DMS114 treated with DMSO at 0.1 percent for 48 hours (cell line): ENCODE measurements around the gene ACR.

Source experiments
- DNase-seq: peaks from one replicate; lab custom pipeline; 2025; ENCODE audit not compliant: unreplicated experiment; lab: John Stamatoyannopoulos, UW

The ACR gene

DNA sequence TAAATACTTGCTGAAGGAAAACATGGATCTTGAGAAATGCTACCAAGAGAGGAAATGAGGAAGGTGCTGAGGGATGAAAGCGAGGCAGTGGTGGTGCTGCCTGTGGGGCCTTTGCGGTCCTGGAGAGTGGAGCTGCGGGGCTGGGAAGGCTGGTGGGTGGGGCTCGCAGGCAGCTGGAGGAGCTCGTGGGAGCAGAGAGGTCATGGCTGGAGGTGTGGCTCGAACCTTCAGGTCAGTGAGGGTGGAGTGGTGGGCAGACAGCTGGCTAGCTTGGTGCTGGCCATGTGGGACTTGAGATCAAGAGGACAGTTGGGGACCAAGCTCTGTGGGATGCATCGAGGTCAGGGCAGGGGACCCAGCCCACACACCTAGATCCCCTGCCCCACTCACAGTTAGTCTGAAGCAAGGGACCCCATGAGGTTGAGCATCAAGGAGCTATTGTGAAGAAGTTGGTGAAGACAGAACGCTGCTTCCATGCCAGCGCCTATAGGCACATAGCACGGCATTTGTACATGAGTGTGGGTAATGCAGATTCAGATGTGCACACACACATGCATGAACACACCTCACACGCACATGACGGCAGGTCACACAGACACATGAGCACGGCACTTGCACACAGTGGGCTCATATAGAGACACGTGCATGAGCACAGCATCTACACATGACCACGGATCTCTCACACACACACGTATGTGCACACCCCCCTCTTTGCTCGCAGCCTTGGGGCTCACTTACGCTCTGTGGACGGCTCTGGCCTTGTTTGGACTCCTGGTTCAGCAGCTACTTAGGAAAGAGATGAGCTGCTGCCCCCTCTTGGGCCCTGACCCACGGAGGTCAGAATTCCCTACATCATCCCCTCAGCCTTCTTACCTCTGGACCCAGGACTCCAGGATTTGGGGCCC lies 34.9 kb upstream of the ACR start:
- no peak for DNase-seq

DNA sequence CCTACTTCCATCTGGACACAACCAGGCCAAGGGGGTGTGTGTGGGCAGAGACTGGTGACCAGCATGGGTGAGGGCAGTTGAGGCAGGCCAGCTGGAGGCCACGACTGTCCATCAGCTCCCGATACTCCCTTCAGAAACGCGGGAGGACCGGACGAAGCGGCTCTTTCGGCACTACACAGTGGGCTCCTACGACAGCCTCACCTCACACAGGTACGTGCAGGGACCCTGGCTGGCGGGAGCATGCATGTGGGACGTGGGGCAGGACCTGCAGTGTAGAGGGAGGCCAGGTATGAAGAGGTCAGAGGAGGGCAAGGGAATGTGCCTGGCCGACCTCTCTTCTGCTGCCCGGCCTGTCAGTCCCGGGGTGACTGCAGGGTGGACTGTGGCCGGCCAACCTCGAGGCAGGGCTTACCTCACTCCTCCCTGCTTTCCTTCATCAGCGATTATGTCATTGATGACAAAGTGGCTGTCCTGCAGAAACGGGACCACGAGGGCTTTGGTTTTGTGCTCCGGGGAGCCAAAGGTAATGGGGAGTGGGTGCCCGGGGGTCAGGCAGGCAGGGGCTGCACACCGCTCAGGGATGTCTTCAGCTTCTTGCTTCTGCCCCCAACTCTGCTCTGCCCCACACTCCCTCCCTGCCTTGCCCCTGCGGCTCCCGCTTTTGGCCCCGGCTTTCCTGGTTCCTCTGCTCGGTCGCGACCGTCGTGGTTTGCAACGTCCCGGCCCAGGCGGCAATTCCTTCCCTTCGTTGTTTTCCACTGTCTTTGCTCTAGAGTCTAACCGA lies 34.1 kb upstream of the ACR start:
- no peak for DNase-seq

DNA sequence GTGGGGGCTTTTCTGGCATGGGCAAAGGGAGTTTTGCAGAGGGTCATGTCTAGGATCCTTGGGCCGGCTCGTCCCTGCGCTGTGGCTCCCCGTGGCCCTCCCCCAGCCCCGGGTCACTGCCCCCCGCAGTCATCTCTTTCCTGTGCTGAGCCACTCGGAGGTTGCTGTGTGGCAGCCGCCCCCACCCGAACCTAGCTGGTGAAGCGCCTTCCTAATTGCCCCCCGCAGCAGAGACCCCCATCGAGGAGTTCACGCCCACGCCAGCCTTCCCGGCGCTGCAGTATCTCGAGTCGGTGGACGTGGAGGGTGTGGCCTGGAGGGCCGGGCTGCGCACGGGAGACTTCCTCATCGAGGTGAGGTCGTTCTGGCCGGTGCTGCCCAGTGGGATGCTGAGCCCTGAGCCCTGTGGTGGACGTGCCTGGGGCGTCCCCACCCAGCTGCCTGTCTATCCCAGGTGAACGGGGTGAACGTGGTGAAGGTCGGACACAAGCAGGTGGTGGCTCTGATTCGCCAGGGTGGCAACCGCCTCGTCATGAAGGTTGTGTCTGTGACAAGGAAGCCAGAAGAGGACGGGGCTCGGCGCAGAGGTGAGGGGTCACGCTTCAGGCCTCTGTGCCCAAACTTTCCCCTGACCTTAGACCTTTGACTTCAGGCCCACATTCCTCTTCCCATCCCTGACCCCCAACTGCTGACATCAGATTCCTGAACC lies 33.3 kb upstream of the ACR start:
- no peak for DNase-seq

DNA sequence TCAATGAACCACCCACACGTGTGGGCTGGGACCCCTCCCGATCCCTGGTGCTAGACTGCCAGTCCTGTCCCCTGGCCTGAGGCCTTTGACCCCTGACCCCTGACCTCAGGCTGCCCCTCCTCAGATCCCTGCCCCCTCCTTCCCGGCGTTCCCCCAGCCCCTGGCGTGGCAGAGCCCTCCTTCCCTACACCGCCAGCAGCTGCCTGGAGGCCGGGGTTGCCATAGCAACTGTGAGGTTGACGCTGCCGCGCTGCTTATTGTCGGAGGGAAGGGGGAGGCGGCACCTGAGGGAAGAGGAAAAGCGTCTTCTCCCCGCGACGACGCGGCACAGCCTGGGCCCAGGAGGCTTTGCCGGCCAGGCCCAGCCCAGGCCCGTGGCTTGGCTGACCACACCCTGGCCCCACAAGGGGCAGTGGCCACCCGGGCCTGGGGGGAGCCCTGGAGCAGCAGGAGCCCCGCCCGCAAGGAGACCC lies 32.7 kb upstream of the ACR start:
- DNase-seq: no peak

DNA sequence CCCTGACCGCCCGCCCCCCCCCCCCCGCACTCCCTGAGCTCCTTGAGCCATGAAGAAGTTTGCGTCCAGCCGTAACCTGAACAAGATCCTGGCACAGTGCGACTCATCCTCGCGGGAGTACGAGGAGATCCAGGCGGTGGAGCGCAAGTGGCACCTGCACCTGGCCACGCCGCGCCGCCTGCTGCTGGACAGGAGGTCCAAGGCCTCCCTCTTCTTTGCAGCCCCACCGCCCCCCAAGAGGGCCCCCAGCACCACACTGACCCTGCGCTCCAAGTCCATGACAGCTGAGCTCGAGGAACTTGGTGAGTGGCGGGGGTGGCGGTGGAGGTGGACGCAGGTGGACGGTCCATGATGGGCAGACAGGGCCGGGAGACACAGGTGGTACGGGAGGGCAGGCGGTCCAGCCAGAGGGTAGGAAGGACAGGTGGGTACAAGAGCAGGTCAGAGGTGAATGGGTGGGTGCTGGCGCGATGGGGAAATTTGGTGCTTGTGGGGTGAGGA lies 32.1 kb upstream of the ACR start:
- no peak for DNase-seq

DNA sequence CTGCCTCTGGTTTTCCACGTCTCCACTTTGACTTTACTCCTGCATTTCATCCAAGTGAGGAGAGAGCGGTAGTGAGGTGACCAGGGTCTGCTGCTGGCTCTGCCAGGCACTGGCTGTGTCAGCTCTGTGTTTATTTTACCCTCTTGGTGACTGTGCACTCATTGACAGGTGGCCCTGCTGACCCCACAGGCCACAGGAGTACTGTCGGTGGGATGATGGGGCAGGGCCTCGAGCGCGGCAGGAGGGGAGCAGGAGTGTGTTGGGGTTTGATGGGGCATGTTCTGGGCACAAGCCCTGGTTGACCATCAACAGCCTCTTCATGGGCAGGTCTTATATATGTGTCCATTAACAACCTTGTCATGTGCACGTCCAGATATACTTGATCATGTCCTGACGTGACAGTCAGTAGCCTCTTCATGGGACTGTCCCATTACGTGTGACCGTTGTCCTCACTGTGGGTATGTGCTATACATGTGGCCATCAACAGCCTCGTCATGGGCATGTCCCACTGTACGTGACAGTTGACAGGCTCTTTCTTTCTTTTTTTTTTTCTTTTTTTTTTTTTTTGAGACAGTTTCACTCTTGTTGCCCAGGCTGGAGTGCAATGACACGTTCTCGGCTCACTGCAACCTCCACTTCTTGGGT lies 31.4 kb upstream of the ACR start:
- no peak for DNase-seq

DNA sequence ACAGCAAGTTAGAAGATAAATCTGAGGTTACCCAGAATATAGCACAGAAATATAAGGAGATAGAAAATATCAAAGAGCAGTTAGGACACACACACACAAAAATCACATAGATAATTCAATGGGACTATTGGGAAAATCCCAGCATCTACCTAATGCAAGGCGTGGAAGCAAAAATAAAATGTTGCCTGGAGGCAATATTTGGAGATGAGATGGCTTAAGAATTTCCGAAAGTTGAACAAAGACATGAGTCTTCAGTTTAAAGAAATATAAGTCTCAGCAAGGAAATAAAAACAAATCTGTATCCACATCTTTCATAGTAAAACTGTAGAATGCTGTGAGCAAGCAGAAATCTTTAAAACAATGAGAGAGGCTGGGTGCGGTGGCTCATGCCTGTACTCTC lies 29.5 kb upstream of the ACR start:
- no peak for DNase-seq

DNA sequence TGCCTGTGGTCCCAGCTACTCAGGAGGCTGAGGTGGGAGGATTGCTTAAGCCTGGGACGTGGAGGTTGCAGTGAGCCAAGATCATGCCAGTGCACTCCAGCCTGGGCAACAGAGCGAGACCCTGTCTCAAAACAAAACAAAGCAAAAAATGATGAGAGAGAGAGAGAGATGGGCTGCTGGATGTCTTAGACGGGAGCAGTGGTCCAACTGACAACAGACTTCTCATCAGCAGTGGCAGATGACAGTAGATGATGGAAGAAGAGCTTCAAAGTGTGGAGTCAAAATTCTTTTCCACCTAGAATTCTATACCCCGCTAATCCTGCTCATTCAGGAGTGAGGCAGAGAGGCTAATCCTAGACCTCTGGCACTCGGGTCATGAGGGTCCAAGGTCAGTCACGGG lies 29.0 kb upstream of the ACR start:
- DNase-seq: no peak

DNA sequence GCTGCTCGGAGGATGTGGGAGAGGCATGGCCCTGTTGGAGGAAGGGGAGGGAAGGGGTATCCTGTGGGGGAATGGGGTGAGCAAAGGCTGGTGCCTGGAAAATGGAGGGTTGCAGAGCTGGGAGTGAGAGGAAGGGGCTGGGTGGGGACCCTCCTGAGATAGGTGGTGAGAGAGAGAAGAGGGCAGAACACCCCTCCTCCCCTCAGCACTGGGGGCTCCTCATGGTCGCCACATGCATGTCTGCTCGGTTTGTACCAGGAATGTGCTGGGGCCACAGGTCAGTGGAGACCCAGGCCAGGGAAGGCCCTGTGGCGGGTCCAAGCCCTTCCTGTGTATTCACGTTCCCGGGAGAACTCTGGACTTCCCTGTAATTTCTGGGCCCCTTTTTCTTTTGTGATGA lies 27.8 kb upstream of the ACR start:
- DNase-seq: no peak

DNA sequence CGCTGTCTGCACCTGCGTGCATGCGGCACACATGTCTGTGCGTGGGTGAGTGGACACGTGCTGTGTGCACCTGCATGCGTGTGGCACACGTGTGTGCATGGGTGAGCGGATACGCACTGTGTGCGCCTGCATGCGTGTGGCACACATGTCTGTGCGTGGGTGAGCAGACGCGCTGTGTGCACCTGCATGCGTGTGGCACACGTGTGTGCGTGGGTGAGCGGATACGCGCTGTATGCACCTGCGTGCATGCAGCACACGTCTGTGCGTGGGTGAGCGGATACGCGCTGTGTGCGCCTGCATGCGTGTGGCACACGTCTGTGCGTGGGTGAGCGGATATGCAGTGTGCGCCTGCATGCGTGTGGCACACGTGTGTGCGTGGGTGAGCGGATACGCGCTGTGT lies 27.1 kb upstream of the ACR start:
- DNase-seq: no peak

DNA sequence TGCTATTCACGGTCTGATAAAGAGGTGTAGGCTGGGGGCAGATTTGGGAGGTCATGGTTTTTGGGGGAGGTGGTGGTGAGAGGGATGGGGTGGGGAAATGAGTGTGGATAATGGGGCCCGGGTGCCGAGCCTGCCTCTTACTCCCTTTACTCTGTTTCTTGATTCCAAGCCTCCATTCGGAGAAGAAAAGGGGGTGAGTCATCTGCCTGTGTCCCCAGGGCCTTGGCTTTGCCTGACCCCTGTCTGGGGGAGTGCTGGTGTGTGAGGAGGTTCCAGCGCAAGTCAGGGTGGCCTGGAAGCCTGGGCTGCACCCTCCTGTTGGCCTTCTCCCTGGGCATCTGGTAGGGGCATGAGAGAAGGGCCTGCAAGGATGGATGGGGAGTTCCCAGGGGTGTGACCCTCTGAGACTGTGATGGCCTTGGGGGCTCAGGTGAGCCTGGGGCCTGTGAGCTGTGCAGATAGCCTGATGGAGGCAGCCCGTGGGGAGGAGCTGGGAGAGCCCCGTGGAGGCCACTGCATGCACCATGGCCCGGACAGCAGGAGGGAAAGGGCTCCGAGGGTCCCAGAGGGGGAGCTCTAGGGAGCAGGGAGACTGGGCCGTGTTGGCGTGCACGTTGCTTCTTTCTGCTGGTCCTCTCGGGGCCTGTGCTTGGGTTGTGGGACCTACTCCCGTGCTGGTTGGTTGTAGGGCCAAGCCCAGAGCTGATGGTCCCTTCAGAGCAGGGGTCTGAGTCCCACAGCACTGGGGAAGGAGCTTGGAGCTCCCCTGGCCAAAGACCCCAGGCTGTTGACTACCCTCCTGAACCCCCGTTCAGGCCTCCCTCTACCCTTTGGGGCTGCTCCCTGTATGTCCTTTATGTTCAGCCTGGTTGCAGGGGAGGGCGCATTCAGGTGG lies 26.3 kb upstream of the ACR start:
- DNase-seq: no peak

DNA sequence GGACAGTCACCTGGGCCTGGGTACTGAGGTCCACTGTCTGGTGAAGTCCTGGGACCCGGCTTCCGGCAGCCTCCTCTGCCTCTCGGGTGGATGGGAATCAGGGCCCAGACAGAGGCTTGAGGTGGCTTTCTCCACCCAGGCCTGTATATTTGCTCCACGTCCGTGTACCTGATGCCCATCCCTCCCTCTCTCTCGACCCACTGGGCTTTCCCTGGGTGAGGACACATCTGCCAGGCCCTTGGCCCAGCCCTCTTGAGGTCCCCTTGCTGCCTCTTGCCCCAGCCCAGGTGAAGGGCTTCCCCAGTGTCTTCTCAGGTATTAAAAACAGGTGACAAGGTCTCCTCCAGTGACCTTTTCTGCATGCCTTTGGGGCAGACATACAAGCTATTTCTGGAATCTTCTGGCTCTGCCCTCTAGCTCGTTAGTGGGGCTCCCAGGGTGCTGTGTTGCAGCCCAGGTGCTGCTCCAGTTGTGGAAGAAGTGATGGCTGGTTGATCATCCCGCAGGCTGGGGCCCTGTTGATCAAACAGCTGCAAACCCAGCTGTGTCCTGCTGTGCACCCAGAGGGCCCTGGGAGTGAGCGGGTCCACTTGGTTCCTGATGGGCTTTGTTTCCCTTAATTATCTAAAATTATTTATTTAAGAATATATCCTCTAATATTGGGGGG lies 25.5 kb upstream of the ACR start:
- DNase-seq: no peak

DNA sequence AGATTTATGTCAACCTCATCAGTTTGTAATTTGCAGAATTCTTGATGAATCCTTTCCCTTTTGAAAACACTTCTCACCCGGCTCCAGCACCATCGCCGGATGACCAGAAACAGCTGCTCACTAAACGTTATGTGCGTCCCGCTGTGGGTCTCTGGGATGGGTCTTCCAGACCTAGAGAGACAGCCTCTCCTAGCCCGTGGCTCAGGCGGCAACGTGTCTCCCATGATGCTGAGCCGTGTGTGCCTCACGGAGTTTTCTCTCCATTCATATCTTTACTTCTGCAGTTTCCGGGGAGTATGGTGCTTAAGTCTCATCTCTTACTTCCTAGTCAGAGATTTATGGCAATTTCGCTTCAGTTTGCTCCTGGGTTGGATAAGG lies 25.0 kb upstream of the ACR start:
- no peak for DNase-seq

DNA sequence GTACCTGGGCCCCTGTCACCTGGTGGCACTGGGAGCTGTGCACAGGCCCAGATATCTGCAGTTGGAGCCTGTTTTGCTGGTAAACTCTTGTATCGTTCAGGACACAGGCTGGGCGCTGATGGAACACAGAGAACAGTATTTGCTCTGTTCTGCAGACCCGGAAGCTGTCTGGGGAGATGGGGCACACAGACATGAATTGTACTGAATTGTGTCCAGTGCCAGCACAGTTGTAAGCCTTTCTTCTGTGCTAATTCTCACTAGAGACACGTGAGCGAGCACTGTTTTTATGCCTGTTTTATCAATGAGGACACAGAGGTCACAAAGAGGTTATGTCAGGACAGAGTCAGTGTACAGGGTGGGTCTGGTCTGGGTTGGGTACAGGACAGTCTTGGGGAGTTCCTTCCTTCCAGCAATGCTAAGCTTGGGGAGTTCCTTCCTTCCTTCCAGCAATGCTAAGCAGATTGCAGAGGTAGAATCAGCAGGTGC lies 24.4 kb upstream of the ACR start:
- no peak for DNase-seq

DNA sequence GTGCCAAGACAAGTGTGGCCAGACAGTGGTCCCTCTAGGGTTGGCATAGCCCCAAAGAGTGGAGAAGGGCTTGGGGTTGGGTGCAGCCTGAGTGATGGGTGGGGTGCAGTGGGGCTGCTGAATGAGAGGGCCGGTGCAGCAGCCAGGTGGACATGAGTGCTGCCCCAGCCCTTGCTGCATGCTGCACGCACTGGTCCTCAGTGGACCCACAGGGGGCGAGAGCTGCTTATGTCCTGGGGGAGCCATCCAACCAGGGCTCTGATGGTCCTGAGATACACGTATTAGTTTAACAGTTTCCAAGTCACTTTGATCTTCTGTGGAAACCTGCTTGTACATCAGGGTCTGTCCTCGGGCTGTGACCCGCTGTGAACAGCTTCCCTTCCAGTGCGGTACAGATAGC lies 23.9 kb upstream of the ACR start:
- no peak for DNase-seq

DNA sequence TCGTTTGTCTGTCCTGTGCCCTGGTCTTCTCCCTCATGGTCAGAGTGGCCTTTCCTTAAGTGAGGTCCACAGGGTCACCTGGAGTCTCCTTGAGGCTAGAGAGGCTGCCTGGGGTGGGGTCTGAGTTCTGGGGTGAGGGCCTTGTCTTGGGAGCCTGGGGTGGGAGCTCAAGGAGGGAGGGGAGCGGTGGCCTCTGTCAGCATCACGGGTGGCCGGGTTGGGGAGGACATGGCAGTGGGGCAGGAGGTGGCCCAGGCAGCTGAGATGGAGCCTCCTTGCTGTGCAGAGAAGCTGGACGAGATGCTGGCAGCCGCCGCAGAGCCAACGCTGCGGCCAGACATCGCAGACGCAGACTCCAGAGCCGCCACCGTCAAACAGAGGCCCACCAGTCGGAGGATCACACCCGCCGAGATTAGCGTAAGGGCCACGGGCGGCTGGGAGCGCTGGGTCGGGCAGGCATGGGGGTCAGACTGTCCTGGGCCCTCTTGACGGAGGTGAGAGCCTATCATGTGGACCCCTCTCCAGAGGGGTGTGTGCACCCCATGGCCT lies 23.3 kb upstream of the ACR start:
- no peak for DNase-seq

DNA sequence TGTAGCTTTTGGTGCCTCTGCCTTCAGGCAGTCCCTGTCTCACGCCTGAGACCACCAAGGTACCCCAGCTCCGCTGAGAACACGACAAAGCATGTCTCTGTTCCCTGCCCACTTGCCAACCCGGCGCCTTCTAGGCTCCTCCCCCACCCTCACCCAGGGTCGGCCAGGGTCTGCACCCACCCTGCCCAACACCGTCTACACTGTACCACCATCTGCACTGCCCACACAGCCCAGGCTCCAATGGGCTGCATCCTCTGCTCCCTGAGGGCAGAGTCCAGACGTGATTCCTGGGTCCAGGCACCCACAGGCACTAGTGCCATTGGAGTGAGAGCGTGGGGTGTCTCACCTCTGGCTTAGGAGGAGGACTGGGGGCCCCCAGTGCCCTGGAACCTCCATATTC lies 22.8 kb upstream of the ACR start:
- DNase-seq: no peak

DNA sequence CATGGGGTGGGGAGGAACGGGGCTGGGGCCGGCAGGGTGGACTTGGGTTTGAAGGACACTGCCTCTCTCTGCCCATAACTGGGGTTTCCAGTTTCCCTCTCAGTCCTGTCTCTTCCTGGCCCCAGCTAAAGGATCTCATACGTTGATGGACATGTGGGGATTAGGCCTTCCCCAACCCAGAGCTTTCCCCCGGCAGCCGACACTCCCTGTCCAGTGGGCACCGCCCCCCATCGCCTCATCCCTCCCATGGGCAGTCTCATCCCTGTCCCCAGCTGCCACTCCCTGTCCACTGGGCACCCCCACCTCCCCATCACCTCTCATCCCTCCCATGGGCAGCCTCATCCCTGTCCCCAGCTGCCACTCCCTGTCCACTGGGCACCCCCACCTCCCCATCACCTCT lies 22.2 kb upstream of the ACR start:
- DNase-seq: no peak
